IPS DF 19.7 (cell line): Measurements from ENCODE around the gene BAIAP2.
"Not testable (repeated sequence)": the region's sequence is repeated elsewhere in the genome, so short reads cannot be mapped to it uniquely, and the experiment has no call there.

Experiments
- DNase-seq: peaks from one replicate; pipeline ENCODE4 v3.0.0-alpha.2; 2013; ENCODE audit warnings: low read depth, low spot score

Gene BAIAP2

DNA sequence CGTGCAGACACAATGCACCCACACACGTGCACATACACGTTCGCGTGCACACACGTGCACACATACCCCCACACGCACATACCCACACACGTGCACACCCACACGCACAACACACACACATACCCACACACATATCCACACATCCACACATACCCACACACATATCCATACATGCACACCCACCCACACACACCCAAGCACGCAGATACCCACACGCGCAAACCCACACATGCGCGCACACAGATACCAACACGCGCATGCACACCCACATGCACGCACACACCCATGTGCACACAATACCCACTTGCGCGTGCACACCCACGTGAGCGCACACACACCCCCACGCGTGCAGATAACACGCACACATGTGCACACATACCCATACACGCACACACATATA, 103.5 kb downstream of the BAIAP2 start:
- DNase-seq = no peak

DNA sequence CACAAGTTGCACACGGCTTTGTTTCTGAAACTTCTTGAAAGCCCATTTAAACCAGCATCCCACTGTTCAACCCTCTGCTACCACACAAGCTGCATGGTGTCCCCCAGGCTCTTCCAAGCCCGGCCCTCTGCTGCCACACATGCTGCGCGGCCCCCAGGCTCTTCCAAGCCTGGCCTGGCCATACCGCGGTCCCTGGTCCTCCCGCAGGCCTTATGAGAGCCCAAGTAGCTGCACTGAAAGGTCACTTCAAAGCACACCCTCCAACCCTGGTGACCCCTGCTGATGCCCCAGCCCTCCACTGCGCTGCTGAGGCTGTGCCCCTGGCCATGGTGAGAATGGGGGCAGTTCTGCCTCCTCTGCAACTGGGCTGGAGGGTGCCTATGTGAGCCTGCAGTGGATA, 104.5 kb downstream of the BAIAP2 start:
- DNase-seq = no peak

DNA sequence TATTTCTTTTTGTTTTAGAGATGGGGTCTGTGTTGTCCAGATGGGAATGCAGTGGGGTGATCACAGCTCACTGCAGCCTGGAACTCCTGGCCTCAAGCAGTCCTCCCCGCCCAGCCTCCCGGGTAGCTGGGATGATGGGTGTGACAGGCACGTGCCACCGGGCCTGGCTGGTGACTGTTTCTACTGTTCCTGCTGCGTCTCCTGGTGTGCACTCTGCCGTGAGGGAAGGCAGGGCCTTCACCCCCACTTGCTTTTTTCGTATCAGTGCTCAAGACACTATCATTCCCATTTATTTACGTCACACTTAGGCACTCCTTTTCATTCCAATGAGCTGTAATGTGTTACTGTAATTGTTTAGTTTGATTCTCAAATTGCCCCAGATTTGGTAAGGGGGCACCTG, 105.1 kb downstream of the BAIAP2 start:
- DNase-seq = no peak

DNA sequence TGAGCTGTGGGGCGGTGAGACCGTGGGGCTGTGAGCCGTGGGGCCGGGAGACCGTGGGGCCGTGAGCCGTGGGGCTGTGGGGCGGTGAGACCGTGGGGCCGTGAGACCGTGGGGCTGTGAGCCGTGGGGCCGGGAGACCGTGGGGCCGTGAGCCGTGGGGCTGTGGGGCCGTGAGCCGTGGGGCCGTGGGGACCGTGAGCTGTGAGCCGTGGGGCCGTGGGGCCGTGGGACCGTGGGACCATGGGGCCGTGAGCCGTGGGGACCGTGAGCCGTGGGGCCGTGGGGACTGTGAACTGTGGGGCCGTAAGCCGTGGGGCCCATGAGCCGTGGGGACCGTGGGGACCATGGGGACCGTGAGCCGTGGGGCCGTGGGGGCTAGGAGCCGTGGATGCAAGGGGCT, 105.7 kb downstream of the BAIAP2 start:
- no peak for DNase-seq

DNA sequence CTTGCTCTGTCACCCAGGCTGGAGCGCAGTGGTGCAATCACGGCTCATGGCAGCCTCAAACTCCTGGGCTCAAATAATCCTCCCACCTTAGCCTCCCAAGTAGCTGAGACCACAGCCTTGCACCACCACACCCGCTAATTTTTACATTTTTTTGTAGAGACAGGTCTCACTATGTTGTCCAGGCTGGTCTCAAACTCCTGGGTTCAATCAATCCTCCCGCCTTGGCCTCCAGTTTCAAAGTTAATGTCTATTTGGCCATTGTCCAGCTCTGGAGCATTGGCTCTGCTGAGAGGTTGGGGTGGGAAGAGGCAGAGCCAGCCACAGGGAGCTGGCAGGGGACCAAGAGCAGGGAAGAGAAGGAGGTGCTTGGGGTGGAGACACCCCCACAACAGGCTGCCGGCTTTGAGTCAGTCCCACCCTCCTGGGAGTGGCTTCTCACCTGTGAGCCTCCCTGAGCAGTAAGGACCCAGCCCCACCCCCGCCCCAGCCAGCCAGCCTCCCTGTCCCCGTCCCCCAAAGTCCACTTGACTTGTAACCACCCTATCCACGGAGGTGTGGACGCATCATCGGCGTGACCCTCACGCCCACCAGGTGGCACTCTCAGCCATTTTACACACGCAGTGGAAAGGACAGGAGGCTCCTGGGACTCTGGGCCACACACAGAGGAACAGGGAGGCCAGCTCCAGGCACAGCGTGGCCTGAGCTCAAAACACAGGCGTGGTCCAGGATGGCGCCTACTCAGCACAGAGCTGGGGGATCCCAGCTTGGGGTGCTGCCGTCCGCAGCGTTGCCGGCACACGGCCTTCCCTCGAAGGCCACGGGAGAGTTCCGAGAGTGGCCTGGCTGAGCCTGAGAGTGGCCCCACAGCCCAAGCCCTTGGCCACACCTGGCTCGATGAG, 107.6 kb downstream of the BAIAP2 start:
- peak; percentile 56 for DNase-seq

DNA sequence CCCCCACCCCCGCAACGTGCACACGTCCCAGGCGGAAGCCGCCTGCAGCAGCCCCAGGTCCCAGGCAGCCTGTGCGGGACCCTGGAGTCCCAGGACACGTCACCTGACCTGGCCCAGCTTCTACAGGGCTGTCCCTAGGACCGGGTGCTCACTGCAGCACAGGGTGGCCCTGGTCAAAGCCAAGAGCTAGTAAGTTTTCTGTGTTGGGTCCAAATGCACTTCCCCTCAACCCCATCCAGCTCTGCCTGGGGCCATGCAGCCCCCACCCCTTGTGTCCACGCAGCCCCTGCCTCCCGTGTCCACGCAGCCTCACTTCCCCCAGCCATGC, 108.2 kb downstream of the BAIAP2 start:
- DNase-seq = no peak

DNA sequence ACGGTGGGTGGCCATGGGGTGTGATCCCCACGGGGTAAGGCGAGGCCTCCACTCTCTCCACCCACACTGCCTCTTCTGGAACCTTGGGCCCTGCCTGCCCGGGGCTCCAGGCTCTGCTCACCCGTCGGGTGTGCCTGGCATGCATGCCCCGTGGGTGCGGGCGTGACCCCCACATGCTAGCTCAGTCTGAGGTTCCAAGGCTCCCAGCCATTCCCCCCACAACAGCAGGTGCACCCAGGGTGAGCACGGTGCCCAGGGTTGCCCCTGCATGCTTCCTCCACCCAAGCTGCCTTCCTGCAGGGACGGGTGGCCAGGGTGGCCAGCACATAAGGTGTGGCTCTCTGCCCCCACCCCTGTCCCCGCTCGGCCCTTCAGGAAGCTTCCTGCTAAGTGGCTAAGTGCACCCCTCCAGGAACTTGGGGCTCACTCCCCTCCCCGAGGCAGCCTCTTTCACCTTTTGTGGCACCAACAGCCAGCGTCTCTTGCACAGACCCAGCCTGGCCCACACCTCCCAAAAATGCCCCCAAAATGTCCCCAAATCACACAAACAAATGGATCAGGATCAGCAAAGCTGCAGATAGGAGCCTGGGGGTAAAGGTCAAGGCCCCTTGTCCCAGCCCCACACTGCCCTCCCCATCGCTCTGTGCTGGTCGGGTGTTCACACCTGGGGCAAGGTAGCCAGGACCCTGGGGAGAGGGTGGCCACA, 108.9 kb downstream of the BAIAP2 start:
- no peak for DNase-seq

DNA sequence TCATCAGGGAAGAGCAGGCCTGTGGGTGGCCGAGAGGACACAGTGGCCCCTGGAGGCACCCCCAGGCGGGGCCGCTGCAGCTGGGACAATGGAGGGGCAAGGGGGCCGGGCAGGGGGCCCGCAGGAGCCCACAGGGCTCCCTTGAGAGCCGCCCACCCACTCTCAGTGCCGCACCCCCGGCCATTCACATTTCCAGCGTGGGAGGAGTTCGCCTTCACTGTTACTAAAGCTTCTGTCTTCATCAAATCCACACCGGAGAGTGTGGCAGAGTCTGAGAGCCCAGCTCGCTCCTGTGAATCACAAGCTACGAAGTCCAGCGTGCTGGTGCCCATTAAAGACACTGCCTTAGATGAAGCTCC, 109.5 kb downstream of the BAIAP2 start:
- DNase-seq = no peak

DNA sequence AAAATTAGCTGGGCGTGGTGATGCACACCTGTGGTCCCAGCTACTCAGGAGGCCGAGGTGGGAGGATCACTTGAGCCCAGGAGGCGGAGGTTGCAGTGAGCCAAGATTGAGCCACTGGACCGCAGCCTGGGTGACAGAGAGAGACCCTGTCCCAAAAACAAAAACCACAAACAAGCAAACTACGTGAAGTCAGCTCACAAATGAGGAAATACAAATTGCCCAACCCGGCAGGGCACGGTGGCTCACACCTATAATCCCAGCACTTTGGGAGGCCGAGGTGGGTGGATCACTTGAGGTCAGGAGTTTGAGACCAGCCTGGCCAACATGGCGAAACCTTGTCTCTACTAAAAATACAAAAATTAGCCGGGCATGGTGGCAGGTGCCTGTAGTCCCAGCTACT, 111.3 kb downstream of the BAIAP2 start:
- not testable (repeated sequence) for DNase-seq

DNA sequence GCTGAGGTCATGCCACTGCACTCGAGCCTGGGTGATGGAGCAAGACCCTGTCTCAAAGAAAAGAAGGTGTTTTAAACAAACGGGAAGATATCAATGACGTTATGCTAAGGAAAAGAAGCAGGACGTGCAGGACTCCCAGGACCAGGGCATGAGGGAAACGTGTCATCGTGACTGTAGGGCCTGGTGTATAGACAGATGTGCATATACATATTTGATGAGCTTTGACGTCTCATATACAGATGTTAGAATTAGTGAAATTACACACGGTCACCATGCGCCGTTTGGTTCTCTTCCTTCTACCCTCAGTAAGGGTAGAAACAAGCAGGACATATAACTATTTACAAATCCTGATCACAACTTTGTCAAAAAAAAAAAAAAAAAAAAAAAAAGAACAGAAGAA, 112.8 kb downstream of the BAIAP2 start:
- no peak for DNase-seq

DNA sequence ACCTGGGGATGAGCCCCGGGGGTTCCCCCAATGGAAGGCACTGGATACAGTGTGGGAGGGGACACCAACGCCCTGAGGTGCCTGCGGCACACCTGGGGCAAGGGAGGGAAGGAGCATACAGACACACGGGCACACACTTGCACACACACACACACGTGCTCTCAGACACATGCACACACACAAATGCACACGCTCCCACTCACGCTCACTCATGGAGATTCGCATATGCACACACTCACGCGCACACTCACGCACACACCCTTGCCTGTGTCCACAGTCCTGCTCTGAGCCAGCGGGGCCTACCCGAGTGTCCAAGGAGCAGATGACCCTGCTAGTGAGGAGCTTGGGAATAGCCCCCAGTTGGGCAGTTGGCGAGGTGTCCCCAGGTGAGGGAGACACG, 113.6 kb downstream of the BAIAP2 start:
- DNase-seq = no peak

DNA sequence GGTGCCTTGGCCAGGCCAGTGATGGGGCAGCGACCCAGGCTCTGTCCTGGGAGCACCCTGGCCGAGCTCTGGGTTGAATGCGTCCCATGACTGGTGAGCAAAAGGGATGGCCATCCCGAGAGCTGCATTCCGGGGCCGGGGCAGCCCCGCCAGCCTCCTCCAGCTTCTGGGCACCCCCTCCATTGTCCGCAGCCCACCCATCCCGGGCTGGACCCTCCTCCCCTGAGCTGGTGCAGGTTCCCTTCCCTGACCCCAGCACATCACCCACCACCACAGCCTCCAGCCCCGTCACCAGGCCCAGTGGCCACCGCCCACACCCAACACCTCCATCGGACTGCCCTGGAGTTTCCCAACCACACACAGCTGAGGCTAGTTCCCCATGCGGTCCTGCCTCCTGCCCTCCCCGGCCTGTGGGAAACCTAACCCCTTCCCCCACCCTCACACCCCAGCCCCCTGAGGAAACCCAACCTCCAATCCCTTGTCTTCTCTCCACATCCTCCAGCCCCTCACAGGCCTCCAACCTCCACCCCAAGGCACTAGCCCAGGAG, 114.1 kb downstream of the BAIAP2 start:
- DNase-seq = no peak

DNA sequence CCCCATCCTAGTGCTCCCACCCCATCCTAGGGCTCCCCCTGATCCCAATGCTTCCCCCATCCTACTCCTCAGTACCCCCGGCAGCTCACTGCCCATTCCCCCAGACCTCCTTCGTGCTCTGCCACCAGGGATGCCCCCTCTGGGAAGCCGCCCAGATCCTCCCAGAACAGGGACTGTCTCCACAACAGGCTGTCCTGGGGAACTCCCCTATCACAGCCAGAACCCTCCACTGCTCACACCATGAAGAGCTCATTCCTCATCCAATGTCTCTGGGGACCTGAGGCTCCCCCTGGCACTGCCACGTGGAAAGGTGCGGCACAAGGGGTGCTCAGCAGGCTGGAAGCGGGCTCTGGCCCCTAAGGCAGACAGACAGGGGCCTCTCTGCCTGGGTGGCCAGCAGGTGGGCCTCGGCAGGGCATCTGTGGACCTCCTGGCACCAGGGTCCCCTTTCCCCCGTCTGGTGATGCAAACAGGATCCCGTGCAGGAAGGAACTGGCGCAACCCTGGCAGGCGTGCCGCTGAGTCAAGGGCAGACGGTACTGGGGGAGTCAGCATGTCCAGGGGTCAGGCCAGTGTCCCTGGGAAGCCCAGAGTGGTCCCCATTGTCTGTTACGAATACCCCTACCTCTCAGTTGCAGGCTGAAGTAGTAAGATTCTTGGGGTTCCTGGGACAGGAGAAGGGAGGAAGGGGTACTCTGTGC, 115.6 kb downstream of the BAIAP2 start:
- DNase-seq = no peak

DNA sequence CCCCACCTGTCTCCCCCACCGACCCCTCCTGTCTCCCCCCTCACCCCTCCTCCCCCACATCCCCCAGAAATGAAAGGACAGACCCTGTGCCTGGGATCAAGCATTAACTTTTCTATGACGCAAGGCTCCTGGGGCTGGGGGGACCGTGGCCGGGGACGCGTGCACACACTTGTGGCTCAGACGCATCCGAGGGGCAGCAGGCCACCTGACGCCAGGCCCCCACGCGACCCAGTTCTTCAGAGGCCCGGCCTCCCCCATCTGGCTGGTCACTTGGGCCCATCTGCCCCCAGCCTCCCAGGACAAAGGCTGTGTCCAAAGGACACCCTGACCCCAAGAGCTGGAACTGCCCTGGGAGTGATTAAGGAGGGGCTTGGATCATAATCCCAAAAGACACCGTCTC, 116.3 kb downstream of the BAIAP2 start:
- no peak for DNase-seq

DNA sequence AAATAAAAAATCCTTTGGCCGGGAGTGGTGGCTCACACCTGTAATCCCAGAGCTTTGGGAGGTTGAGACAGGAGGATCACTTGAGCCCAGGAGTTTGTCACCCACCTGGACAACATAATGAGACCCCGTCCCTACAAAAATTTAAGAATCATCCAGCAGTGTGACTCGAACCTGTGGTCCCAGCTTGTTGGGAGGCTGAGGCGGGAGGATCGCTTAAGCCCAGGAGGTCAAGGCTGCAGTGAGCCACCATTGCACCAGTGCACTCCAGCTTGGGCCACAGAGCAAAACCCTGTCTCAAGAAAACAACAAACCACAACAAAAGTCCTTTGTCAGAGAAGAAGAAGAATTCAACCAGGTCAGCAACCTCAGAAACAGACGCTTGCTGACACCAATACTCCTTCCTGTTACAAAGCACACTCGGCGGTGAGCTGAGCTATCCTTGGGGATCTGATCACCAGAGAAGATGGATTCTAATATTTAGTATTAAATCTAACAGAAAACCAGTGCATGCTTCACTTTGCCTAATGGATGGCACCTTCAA, 117.4 kb downstream of the BAIAP2 start:
- no peak for DNase-seq

DNA sequence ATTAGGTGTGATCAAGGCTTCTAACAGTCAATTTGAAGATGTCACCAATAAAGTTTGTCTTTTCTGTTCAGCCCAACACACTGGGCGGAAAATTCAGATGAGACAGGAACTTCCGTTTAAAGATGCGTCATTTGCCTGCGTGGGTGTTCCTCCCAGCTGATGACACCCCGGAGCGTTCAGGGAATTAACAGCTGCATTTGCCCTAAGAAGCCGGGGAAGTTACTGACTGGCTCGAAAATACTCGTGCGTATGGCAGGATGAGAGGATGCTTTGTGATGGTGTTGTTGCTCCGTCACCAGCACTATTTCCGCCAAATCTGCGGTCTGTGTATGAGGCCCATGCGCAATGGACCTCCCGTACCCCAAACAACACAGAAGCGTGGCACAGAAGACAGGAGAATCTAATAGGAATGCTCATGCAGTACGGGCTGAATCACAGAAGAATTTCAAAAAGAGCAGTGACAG, 118.4 kb downstream of the BAIAP2 start:
- no peak for DNase-seq

DNA sequence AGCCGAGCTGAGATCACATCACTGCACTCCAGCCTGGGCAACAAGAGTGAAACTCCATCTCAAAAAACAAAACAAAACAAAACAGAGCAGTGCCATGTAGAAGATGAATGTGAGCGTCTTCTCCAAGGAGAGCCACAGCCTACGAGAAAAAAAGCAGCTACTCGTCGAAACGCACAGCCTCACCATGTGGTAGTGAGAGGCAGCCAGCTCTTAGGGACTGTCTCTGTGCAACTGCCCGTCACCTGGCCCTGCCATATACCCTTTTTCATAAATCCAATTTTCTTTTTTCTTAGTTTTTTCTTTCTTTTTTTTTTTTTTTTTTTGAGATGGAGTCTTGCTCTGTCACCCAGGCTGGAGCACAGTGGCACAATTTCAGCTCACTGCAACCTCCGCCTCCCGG, 119.1 kb downstream of the BAIAP2 start:
- DNase-seq = not testable (repeated sequence)

DNA sequence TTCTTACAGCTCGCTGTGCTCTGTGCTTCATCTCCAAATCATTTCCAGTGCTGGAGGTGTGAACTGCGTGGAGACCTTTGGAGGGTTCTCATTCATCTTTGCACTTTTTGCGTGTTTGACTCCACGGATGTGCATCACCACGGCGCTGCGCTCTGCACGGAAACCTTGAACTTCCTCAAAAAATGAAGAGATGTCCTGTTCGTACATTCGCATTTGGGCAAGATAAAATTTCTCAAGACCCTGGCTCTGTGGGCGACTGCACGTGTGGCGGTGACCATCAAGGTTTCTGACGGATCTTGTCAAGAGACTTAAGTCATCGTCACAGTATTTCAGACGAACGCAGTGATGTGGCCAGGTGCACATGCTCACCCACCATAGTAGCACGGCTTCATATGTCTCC, 120.0 kb downstream of the BAIAP2 start:
- no peak for DNase-seq

DNA sequence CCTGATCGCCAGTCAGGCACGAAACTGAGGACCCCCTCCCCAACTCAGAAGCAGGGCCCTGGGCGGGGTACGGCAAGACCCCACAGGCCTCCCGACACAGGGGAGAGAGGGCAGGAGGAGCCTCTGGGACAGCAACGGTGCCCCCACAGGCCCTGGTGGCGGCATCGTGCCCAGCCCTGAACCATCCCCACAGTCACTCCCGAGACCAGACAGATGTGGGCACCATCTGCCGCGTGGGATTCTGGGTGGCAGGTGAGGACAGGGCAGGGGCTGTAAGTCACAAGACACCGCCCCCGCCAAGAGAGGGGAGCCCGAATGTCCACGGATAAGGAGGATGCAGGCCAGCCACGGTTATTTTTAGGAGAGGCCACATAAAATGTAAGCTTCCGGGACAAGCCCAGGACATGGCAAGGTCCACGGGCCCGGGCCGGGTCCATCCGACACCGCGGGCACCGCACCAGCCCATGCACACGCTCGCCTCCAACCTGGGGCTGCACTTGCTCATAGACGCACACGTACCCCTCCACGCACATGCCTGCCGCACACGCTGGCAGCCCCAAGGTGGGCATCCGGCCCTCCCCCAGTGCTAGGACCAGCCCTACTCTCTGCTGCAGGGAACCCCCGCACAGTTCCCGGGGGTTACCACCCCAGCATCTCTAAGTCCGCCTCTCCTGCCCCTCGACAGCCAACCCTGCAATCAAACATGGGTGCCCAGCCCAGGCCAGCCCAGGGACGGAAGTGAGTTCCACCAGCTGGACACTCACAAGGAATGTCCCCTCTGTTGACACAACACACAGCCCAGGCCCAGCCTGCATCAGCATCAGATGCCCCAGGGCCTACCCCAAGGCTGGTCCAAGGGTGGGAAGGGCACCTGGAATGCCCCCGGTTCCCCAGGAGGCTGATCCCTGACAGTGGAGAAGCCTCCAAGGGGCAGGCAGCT, 122.2 kb downstream of the BAIAP2 start:
- no peak for DNase-seq

DNA sequence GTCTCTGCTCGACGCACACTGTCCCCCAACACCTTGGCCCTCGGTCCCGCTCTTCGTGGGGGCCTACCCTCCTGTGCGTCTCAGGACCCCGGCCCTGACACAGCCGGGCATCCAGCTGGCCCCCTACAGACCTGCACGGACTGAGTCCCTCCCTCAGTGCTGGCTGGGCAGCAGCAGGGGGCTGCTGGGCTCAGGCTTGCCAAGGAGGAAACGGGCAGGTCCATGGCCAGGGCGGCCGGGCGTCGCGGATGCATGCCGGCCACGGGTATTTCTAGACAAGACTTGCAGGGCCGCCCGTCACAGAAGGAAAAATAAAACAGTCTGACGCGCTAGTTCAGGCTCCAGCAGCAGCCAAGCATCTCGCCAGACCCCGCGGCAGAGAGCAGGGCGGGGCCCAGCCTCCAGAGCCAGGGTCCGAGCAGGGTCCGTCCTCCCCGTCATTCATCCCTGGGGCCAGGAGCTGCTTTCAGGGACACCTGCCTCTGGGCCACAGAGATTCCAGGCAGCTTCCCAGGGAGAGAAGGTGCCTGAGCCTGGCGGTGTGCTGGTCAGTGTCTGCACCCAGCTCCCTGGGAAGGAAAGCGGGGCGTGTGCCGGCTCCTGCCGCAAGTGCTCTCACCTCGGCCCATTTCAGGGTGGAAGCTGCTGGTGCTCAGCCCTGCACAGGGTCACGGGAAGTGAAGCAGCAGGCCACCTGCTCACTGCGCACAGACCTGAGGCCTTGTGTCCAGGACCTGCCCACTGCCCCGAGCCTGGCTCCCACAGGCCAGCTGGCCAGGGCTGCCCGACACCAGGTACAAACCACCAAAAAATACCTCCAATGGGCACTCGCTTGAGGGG, 123.1 kb downstream of the BAIAP2 start:
- no peak for DNase-seq
